OCI-LY1 (cell line): ENCODE measurements around the gene GLI3.

Experiments used
- CTCF ChIP-seq: fragments of 200-600 bp; sonication (generic), shearing (Covaris generic); IDR thresholded peaks from 2 replicates; pipeline ENCODE4 v1.5.1; 2017; ENCODE audit warnings: mild to moderate bottlenecking, antibody characterized with exemption, low read length, moderate library complexity, mixed read lengths
- EZH2 ChIP-seq: fragments of 200-600 bp; sonication (generic), shearing (Covaris generic); IDR thresholded peaks from 2 replicates; pipeline ENCODE4 v1.8.0; 2017; ENCODE audit warnings: borderline replicate concordance, mixed run types, mild to moderate bottlenecking, antibody characterized with exemption, low read length, moderate library complexity, mixed read lengths

DNA sequence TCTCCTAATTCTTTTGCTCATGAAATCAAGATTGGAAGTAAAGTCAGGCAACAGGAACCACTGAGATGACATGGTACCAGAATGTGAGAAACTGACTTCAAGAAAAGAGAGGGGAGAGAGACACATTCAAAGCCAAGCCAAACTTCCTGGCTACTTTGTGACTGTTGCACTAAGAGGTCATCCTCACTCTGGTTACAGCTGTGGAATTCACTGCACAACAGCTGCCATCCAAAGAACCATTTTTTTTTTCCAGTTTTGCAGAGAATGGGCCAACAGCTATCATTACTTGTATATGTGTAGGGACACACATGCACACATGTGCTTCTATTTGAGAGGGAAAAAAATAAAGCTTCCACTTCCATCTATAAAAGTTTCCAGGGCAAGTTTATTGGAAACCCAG, 203.5 kb downstream of the GLI3 start:
- TF ChIP-seq EZH2 (no peak), CTCF (no peak)
